Hematopoietic multipotent progenitor cell treated with erythropoietin and hydrocortisone succinate and interleukin-3 and kit ligand, for 8 days (in vitro differentiated cells): ENCODE results near the gene NEFH.
"Not testable (repeated sequence)": the region's sequence is repeated elsewhere in the genome, so short reads cannot be mapped to it uniquely, and the experiment has no call there.

ENCODE experiments used
- DNase-seq: peaks from one replicate; pipeline ENCODE4 v3.0.0-alpha.2; 2015

The NEFH gene, protein sequence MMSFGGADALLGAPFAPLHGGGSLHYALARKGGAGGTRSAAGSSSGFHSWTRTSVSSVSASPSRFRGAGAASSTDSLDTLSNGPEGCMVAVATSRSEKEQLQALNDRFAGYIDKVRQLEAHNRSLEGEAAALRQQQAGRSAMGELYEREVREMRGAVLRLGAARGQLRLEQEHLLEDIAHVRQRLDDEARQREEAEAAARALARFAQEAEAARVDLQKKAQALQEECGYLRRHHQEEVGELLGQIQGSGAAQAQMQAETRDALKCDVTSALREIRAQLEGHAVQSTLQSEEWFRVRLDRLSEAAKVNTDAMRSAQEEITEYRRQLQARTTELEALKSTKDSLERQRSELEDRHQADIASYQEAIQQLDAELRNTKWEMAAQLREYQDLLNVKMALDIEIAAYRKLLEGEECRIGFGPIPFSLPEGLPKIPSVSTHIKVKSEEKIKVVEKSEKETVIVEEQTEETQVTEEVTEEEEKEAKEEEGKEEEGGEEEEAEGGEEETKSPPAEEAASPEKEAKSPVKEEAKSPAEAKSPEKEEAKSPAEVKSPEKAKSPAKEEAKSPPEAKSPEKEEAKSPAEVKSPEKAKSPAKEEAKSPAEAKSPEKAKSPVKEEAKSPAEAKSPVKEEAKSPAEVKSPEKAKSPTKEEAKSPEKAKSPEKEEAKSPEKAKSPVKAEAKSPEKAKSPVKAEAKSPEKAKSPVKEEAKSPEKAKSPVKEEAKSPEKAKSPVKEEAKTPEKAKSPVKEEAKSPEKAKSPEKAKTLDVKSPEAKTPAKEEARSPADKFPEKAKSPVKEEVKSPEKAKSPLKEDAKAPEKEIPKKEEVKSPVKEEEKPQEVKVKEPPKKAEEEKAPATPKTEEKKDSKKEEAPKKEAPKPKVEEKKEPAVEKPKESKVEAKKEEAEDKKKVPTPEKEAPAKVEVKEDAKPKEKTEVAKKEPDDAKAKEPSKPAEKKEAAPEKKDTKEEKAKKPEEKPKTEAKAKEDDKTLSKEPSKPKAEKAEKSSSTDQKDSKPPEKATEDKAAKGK

DNA sequence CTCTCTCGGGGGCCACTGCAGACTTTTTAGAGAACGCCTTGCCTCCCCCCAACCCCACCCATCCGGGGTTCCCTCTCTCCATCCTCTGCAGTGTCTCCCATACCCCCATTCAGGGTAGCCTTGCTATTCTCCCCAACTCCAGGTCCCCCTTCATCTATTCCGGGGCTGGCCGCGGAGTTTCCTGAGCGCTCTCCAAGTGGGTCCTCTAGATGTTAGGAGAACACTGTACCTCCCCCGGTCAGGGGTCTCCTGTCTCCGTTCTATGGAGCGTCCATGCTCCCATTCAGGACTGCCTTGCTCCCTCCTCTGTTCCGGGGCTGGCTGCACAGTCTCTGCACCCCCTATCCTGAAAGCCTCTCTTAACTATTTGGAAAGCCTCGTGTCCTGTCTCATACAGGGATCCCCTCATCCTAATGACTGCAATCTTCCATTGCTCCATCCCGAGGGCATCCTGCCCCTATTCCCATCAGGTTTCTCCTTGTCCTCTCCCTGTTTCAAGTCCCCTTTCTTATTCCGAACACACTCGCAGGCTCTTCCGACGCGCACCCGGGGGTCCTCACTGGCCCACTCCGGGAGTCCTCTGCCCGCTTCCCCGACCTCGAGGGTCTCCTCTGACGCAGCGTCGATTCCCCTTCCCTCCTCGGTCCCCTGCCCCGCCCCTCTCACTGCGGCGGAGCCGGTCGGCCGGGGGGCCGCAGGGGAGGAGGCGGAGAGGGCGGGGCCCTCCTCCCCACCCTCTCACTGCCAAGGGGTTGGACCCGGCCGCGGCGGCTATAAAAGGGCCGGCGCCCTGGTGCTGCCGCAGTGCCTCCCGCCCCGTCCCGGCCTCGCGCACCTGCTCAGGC is at the start of gene NEFH:
Gene NEFH (plus strand): TSS at position 802 of the 845 bp plus-strand sequence. CDS start 45 bp downstream, outside the sequence.
- DNase-seq, result no peak

DNA sequence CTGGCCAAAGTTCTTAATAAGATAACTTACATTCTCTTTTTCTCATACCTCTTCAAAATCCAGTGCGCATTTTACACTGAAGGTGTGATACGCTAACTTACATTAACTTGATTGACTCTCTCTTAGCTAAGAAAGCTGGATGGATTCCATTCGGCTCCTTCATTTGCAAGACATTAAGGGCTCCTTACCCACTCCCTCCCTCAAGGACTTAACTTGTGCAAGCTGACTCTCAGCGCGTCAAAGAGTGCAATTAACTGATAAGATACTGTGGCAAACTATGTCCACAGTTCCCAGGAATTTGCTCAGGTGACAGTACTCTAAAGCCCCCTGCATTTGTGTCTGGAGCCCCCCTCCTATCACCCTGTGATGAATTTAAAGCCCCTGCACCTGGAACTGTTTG is 48.0 kb upstream of the NEFH start:
- no peak for DNase-seq

DNA sequence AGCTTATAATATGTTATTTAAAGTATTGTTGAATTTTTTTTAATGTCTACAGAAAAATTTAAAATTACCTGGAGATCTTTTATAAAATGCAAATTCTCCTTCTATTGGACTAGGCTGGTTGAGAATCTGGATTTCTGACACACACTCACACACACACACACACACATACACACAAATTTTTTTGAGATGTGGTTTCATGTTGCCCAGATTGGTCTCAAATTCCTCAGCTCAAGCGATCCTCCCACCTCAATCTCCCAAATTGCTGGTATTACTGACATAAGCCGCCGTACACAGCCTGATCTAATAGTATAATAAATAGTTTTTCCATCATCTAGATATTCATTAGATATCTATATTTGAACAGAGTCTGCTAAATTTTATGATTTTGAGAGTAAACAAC is 46.2 kb upstream of the NEFH start:
- no peak for DNase-seq

DNA sequence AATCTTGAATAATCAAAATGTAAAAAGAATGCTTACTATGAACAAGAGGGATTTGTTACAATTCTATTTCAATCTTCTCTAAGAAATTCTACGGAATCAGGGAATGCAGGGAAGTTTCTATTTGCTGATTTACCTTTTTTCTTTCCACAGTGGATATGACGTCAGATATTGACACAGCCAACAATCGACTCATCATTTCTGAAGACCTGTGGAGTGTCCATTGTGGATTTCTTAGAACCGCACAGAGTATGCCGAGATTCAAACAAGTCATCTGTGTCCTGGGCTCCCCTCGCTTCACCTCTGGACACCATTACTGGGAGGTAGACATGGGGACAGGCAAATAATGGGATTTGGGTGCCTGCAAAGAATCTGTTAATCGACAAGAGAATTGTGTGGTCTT is 45.7 kb upstream of the NEFH start:
- DNase-seq, result no peak

DNA sequence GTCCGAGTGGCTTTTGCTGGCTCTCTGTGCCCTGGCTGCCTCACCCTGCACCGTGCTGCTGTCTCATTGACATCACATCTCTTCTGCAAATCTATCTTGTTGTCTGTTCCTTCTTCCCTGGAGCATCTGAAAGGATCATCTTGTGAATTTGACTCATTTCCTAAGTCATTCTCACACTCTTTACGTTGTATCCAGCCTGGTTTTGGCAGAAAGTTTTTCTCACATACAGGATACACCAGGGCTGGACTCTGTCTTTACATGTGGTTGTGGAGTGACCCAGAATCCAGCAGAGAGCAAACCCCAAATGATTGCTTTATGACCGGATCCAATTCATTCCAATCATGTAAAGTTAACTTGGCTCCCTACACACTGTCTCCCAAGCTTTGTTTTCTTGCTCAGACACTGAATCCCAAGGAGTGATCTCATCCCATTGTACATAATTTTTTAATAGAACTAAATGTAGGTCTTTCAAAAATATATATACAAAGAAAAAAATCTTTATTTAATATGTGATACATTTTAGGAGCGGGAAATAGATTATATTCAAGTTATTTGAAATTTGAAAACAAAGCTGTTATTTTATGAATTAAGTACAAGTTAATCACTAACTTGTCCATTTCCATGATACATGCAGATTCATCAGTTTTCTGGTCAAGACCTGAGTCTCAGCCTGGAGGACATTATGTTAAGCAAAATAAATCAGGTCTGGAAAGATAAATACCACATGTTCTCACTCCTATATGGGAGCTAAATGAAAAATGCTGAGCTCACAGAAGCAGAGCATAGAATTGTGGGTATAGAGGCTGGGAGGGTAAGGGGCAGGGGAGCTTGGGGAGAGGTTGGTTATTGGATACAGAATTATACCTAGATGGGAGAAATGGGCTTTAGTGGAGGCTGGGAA is 44.5 kb upstream of the NEFH start:
- DNase-seq, result no peak

DNA sequence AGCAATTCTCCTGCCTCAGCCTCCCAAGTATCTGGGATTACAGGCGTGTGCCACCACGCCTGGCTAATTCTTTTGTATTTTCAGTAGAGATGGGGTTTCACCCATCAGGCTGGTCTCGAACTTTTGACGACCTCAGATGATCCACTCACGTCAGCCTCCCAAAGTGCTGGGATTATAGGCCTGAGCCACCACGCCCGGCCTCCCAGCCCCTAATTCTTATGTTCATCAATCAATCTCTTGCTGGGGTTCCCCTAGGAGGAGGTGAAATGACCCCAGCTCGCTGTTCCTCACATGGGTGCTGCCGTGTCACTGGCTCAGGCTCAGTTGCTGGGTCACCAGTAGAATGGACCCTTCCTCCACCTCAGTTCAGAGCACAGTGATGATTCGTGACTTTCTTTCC is 41.7 kb upstream of the NEFH start, which contains the start of gene RFPL1:
Gene RFPL1 (plus strand): TSS at position 301 of the 400 bp plus-strand sequence.
- DNase-seq, result not testable (repeated sequence)

DNA sequence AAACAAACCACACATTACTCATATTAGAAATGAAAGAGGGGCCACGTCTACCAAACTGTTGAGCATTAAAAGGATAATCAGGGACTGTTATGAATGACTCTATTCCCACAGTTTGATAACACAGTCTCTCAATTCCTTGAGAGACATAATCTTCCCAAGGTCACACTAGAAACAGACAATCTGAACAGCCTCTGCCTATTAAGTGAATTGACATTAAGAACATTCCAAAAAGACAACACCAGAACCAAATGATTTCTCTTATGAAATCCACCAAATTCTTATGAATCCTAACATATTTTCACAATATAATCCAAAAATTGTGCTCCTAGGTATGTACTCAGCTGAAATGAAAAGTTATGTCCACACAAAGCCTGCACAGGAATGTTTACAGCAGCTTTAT is 37.0 kb upstream of the NEFH start:
- no peak for DNase-seq

DNA sequence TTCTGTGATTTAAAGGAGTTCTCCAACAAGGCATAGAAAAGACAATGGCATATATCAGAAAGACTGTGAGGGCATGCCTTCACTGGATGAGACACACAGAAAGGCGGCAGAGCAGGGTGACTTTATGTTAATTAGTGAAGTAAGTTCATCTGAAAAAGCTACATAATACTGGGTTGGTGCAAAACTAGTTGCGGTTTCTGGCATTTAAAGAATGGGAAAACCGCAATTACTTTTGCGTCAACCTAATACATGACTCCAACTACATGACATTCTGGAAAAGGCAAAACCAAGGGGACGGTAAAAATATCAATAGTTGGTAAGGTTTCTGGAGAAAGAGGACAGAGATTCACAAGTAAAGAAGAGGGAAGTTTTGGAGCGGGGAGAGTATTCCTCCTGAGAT is 36.6 kb upstream of the NEFH start:
- no peak for DNase-seq

DNA sequence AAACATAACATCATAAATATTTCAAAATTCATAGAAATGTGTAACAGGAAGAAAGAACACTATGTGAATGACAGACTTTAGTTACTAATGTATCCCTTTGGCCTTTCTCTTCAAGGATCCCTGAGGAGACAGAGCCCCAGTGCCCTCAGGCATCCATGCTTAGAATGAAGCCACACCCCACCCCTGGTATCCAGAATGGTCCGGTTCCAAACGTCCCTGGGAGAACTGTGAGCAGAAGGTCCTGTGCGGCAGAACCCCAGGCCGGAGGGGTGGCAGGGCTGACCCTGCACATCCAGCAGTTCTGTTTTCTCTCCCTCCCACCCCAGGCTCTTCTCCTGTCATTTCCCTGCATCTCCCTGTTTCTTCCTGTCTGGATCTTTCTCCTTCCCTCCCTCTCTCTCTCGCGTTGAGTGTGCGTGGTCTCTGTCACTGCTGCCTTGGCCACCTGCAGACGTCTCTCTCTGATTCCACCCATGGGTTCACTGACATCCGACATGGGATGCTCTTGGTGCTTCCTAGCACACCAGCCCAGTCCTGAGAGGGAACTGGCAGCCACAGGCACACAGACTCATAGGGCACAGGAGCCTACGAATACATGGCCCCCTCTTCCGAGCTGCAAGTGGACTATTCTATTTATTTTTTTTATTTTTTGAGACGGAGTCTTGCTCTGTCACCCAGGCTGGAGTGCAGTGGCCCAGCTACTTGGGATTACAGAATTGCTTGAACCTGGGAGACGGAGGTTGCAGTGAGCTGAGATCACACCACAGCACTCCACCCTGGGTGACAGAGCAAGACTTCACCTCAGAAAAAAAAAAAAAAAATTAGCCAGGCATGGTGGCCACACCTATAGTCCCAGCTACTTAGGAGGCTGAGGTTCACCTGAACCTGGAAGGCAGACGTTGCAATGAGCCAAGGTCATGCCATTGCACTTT is 35.9 kb upstream of the NEFH start:
- DNase-seq, result no peak

DNA sequence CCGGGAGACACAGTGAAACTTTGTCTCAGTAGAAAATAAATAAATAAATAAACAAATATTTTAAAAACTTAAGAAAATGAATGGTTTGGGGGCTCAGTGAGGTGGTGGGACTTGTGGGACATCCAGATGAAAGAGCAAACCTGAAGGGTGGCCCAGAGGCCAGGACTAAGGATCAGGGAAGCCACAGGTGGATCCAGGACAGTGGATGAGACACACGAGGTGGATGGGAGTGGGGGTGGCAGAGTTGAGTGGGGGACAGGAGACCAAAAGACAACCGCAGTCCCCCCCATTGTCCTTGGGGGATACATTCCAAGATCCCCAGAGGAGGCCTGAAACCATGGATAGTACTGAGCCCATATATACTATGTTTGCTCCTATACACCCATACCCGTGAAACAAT is 34.5 kb upstream of the NEFH start:
- DNase-seq, result no peak

DNA sequence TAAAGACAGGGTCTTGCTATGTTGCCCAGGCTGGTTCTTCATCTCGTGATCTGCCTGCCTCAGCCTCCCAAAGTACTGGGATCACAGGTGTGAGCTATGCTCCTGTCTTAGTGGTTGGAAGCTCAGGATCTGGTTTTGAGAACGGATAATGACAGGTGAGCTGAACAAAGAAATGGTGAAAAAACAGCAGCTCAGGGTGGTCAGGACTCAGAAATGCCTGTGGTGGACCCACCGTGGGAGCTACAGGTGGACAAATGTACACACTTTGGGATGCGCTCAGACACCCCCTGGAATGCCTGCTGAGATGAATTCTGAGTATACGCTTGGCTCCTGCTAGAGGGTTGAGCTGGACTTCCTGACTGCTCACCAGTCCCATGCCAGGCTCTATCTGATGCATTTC is 32.1 kb upstream of the NEFH start:
- DNase-seq, result no peak

DNA sequence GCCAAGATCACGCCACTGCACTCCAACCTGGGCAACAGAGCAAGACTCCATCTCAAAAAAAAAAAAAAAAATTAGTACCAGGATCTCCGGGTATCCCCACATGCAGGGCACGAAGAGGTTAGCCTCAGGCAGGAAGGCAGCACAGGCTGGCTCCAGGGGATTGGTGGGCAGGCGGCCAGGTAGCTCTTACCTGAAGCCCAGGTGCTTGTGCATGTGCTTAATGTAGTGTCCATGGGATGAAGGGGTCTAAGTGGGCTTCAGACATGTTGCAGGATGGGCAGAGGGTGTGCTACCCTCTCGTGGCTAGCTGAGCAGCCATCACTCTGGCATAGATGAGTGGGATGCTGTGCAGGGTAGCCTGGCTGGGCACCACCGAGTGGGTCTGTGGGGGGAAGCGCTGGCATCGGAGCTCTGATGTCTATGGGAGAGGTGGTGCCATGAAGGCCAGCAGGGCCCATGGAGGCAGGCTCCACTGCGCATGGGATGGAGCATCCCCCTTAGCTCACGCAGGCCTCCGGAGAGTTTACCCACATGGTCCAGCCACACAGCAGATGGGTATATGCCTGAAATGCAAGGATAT is 30.6 kb upstream of the NEFH start:
- DNase-seq, result no peak

DNA sequence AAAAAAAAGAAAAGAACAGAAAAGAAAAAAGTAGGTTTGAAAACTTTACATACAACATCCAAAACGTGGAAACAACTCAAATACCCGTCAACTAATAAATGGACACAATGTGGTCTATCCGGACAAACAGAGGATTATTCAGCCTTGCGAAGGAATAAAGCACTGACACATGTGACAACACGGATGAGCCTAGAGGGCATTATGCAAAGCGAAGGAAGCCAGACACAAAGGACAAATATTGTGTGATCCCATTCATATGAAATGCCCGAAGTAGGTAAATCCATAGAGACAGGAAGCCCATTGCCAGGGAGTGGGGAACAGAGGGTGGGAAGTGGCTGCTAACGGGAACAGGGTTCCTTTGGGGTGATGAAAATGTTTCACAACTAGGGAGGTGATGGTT is 29.8 kb upstream of the NEFH start:
- no peak for DNase-seq

DNA sequence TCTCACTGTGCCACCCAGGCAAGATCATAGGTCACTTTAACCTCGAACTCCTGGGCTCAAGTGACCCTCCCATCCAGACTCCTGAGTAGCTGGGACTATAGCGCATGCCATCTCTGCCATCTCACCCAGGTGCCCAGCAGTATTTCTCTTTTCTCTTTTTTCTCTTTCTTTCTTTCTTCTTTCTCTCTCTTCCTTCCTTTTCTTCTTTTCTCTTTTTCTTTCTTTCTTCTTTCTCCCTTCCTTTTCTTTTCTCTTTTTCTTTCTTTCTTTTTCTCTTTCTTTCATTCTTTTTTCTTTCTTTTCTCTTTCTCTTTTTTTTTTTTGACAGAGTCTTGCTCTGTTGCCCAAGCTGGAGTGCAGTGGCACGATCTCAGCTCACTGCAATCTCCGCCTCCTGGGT is 28.2 kb upstream of the NEFH start:
- no peak for DNase-seq

DNA sequence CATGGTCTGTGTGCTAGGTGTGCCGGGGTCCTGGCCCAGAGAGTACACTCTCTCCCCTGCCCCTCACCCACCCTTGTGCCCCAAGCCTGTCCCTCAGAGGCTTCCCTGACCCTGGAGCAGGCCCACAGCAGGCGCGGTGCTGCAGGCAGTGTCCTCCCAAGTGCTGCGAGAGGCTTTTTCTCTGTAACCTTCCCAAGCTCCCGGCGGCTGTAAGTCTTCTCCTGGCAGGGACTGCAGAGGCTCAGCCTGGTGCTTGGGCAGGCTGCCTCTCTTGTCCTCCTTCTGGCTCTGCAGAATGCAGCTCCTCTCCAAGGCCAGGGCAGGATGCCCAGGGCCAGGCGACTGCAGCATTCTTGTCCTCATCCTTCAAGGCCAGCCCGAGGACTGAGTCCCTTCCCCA is 25.7 kb upstream of the NEFH start:
- no peak for DNase-seq

DNA sequence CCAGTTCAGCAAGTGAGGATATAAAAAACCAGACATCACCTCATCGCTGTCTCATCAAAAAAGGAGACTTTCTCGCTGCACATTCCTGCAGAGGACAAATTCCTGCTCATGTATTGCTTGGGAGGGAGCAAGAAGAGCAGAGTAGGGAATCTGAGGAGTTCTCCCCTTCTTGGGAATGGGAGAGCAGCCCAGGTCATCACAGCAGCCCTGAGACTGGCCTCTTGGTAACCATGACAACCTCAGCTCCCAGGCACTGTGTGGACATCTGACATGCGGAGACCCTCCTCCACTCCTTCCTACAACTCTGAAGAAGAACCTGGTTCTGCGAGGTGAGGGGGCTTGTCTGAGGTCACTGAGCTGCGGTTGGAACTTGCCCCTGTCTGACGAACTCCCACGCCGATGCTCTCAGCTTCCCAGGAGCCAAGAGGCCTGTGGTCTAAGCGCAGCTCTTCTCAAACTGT is 23.8 kb upstream of the NEFH start:
- DNase-seq, result no peak

DNA sequence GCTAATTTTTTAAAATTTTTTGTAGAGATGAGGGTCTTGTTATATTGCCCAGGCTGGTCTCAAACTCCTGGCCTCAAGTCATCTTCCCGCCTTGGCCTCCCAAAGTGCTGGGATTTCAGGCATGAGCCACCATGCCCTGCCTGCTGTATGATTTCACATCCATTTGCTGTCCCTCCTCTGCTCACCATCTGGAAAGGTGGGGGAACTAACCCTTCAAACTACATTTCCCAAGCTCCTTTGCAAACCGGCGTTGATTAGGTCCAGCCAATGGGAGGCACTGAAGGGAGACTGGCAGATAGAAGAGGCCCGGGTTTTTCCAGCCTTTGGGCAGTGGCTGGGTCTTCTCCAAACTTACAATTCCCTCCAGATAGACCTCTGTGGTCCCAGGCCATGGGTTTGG is 22.3 kb upstream of the NEFH start:
- peak; percentile 65 for DNase-seq

DNA sequence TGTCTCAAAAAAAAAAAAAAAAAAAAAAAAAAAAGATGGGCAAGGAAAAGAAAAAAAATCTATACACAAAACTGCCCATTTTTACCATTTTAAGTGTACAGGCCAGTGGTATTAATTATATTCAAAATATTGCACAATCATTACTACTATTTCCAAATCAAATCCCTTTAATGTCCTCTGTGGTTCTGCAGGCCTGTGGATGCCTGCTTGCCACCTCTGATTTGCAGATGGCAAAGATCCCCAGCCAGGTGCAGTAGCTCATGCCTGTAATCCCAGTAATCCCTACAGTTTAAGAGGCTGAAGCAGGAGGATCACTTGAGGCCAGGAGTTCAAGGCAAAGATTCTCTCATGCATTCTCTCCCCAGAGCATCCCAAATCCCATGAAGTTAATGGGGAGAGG is 21.5 kb upstream of the NEFH start:
- no peak for DNase-seq

DNA sequence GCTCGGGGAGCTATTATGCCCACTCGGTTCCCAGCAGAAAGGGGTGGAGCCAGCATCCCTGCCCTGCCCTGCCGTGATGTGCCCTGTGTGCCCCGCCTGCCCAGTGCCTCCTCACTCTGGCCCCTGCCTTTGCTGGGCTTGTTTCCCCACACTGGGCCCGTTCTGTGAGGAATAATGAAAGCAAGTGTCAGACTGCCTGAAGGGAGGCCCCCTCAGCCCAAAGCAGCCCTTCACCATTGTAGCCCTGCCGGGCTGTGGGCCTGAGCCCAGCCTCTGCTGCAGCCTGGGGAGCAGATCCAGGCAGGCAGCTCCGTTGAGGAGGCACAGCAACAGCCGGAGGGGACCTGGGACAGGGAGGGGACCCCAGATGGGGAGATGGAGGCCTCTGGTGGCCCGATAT is 20.2 kb upstream of the NEFH start:
- DNase-seq, result no peak

DNA sequence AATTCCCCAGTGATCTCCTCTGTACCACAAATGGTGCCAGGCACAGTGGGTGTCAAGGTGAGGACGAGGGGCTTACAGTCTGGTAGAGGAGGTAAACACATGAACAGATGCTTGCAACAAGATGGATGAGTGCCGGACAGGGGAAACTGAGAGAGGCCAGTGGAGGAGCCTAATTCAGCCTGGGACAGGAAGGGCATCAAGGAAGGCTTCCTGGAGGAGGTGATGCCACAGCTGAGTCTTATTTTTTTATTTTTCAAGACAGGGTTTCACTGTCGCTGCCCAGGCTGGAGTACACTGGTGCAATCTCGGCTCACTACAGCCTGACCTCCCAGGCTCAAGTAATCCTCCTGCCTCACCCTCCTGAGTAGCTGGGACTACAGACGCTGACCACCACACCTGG is 18.8 kb upstream of the NEFH start:
- no peak for DNase-seq
